SK-N-SH (cell line): ENCODE data around the gene PCP4.

Experiments used
- CTCF ChIP-seq: fragments of 200-600 bp; sonication (generic); IDR thresholded peaks from 2 replicates; pipeline ENCODE4 v1.6.1; 2017; ENCODE audit warnings: antibody characterized with exemption, mild to moderate bottlenecking, moderate library complexity
- POLR2AphosphoS5 ChIP-seq: IDR thresholded peaks from 2 replicates; pipeline ENCODE4 v1.6.1; 2012; ENCODE audit warnings: low read depth, low read length
- USF2 ChIP-seq: fragments of 150-350 bp; IDR thresholded peaks from 2 replicates; pipeline ENCODE4 v1.6.1; 2017; ENCODE audit warnings: antibody characterized with exemption, low read length, low read depth, borderline replicate concordance

- no peak for TF ChIP-seq USF2
- no peak for TF ChIP-seq CTCF
- TF ChIP-seq POLR2AphosphoS5 = no peak
Measured at GRCh38 chr21:39874759-39875158, 7.5 kb downstream of the PCP4 start.
